Ascending aorta (tissue), 2 donors: ENCODE measurements around the gene TMEM252. TPM values are rescaled to one million over a fixed set of nuclear protein-coding genes. Genes with fewer than 3 reads are reported as not detected.
A peak's percentile ranks its signal among the peaks of the same experiment; 100 is the strongest.

Source experiments
- DNase-seq, 2 donors: peaks; one replicate each; pipeline ENCODE4 v3.0.0-alpha.2; 2019; ENCODE audit warnings: low spot score in 2 of 2
- H3K27ac ChIP-seq, 2 donors: fragments of 200-600 bp; sonication (generic); one replicate each; pipeline ENCODE4 v1.5.1; 2016 to 2017; ENCODE audit warnings: mild to moderate bottlenecking in 1 of 2
- H3K27me3 ChIP-seq: fragments of 200-600 bp; sonication (generic); one replicate; pipeline ENCODE4 v1.5.1; 2017
- H3K36me3 ChIP-seq, 2 donors: fragments of 200-600 bp; sonication (generic); one replicate each; pipeline ENCODE4 v1.5.1; 2016
- H3K4me1 ChIP-seq, 2 donors: fragments of 200-600 bp; sonication (generic); one replicate each; pipeline ENCODE4 v1.5.1; 2016 to 2017; ENCODE audit warnings: mild to moderate bottlenecking in 1 of 2
- H3K4me3 ChIP-seq, 2 donors: fragments of 200-600 bp; sonication (generic); one replicate each; pipeline ENCODE4 v1.5.1; 2016 to 2017; ENCODE audit warnings: mild to moderate bottlenecking in 1 of 2
- H3K9me3 ChIP-seq, 2 donors: fragments of 200-600 bp; sonication (generic); one replicate each; pipeline ENCODE4 v1.5.1; 2016
- CTCF ChIP-seq, 3 experiments: fragments of 200-600 bp in 2 of 3; fragments of 450-650 bp in 1 of 3; sonication (generic) in 2 of 3; IDR thresholded peaks; one replicate each; pipeline ENCODE4 v1.5.1; 2016 to 2019; ENCODE audit warnings: antibody characterized with exemption in 3 of 3, mild to moderate bottlenecking in 1 of 3, moderate library complexity in 1 of 3
- intact Hi-C: fragments of 100-400 bp; cut with DNase I; formaldehyde crosslinking; loops from one replicate; pipeline ENCODE4 v1.15.1; 2023
- total RNA-seq: library from RNA; depleted of rRNA; stranded (reverse); fragments of >200 nt; gene quantifications from one replicate; pipeline ENCODE4 v1.1.0, GENCODE V29; 2016

TMEM252 gene
- total RNA-seq, 1 donor from 2014 or later = not detected

- no peak for DNase-seq
- Histone ChIP-seq H3K4me3 (peak overlapping the region in 1 of 2 donors; percentile 9), H3K36me3 (no peaks in the 10 kb centered on the region), H3K9me3 (no peaks in the 10 kb centered on the region), H3K4me1 (peaks cover 0 to 18% of the 10 kb centered on the region in 2 donors), H3K27me3 (no peaks in the 10 kb centered on the region), H3K27ac (peak overlapping the region in 1 of 2 donors; percentile 23)
- intact Hi-C loops = no loop called here
- peak in 1 of 3 experiments; percentile 40 for TF ChIP-seq CTCF (IDR thresholded peaks at IDR 0.05)
Measured at GRCh38 chr9:68560071-68560844, 19.6 kb upstream of the TMEM252 start.

GRCh38 chr9:68558545-68558944, 17.9 kb upstream of the TMEM252 start:
- no peaks in the 10 kb centered on the region for H3K9me3 ChIP-seq
- H3K27me3 ChIP-seq = no peaks in the 10 kb centered on the region
- H3K4me3 ChIP-seq = no peak overlapping the region
- intact Hi-C loops = no loop called here
- no peak for DNase-seq
- no peaks in the 10 kb centered on the region for H3K36me3 ChIP-seq
- peaks cover 0 to 10% of the 10 kb centered on the region in 2 donors for H3K4me1 ChIP-seq
- no peak for TF ChIP-seq CTCF (IDR thresholded peaks at IDR 0.05)
- no peak overlapping the region for H3K27ac ChIP-seq

GRCh38 chr9:68555437-68556150, 14.9 kb upstream of the TMEM252 start:
- no peak for DNase-seq
- H3K27me3 ChIP-seq = no peaks in the 10 kb centered on the region
- H3K4me3 ChIP-seq = no peak overlapping the region
- peaks cover 0 to 11% of the 10 kb centered on the region in 2 donors for H3K4me1 ChIP-seq
- intact Hi-C loops = no loop called here
- no peak overlapping the region for H3K27ac ChIP-seq
- no peak for TF ChIP-seq CTCF (IDR thresholded peaks at IDR 0.05)
- H3K9me3 ChIP-seq = no peaks in the 10 kb centered on the region
- H3K36me3 ChIP-seq = no peaks in the 10 kb centered on the region

- DNase-seq = no peak
- Histone ChIP-seq H3K4me3 (no peak overlapping the region), H3K27ac (no peak overlapping the region), H3K36me3 (no peaks in the 10 kb centered on the region), H3K4me1 (peaks cover 0 to 2% of the 10 kb centered on the region in 2 donors), H3K27me3 (no peaks in the 10 kb centered on the region), H3K9me3 (no peaks in the 10 kb centered on the region)
- TF ChIP-seq CTCF (IDR thresholded peaks at IDR 0.05) = no peak
- intact Hi-C loops = no loop called here
Measured at GRCh38 chr9:68552700-68553476, 12.2 kb upstream of the TMEM252 start.

- Histone ChIP-seq H3K9me3 (no peaks in the 10 kb centered on the region), H3K36me3 (no peaks in the 10 kb centered on the region), H3K27me3 (no peaks in the 10 kb centered on the region), H3K27ac (no peak overlapping the region), H3K4me3 (no peak overlapping the region), H3K4me1 (peaks cover 0 to 2% of the 10 kb centered on the region in 2 donors)
- TF ChIP-seq CTCF (IDR thresholded peaks at IDR 0.05) = no peak
- DNase-seq = no peak
- intact Hi-C loops = no loop called here
Measured at GRCh38 chr9:68551191-68551590, 10.5 kb upstream of the TMEM252 start.
